IMR-90 (cell line): Measurements from ENCODE around the gene ABCA3. TPM values are rescaled to one million over a fixed set of nuclear protein-coding genes. Genes with fewer than 3 reads are reported as not detected.

Experiments used
- ATAC-seq: fragments of 200-7000 bp; cut with Tn5 transposase; 2 replicates; pipeline ENCODE4 v1.9.1; 2020; ENCODE audit warnings: low read depth, mild to moderate bottlenecking, moderate library complexity
- BruUV-seq: library from RNA; stranded (reverse); fragments of 400-500 nt; replicated peaks from 2 replicates; lab custom pipeline; 2021; lab: Mats Ljungman, UMichigan
- CTCF ChIA-PET: fragments of 300-600 bp; formaldehyde crosslinking; extraction: SDS; loops from one replicate; lab custom pipeline; 2021; ENCODE audit warnings: antibody characterized with exemption; lab: Yijun Ruan, JAX
- POLR2A ChIA-PET: fragments of 300-600 bp; sonication (Branson Sonifier 250); formaldehyde crosslinking; loops from one replicate; lab custom pipeline; 2022; ENCODE audit warnings: antibody characterized with exemption; ENCODE audit not compliant: unreplicated experiment; lab: Charles Lee
- DNase-seq: peaks from one replicate; pipeline ENCODE4 v3.0.0; 2013
- H2AFZ ChIP-seq: replicated peaks from 2 replicates; pipeline ENCODE3; 2013; ENCODE audit warnings: low read length, mild to moderate bottlenecking; ENCODE audit not compliant: poor library complexity
- H2AK5ac ChIP-seq: 2 replicates; pipeline ENCODE4 v1.6.1; 2013; ENCODE audit warnings: low read depth, low read length, inconsistent platforms
- H2AK9ac ChIP-seq: replicated peaks from 2 replicates; pipeline ENCODE3; 2013; ENCODE audit warnings: mild to moderate bottlenecking, low read depth, low read length, moderate library complexity; ENCODE audit not compliant: poor library complexity
- H2BK120ac ChIP-seq: 2 replicates; pipeline ENCODE4 v1.6.1; 2013; ENCODE audit warnings: low read depth, low read length, inconsistent platforms
- H2BK15ac ChIP-seq: 3 replicates; pipeline ENCODE4 v1.6.1; 2013; ENCODE audit warnings: low read depth, low read length, inconsistent platforms
- H2BK20ac ChIP-seq: 2 replicates; pipeline ENCODE4 v1.6.1; 2013; ENCODE audit warnings: low read depth, mild to moderate bottlenecking, inconsistent platforms, low read length, moderate library complexity
- H2BK5ac ChIP-seq: 2 replicates; pipeline ENCODE4 v1.6.1; 2013; ENCODE audit warnings: mild to moderate bottlenecking, low read depth, low read length, inconsistent platforms; ENCODE audit not compliant: poor library complexity, severe bottlenecking
- H3K14ac ChIP-seq: replicated peaks from 2 replicates; pipeline ENCODE4 v1.6.1; 2013; ENCODE audit warnings: low read depth, low read length, inconsistent platforms
- H3K18ac ChIP-seq: 2 replicates; pipeline ENCODE4 v1.6.1; 2013; ENCODE audit warnings: low read depth, low read length, control low read depth
- H3K23ac ChIP-seq: 2 replicates; pipeline ENCODE4 v1.6.1; 2013; ENCODE audit warnings: low read depth, low read length, inconsistent platforms
- H3K27ac ChIP-seq: 2 replicates; pipeline ENCODE4 v1.5.1; 2013; ENCODE audit warnings: mild to moderate bottlenecking, control low read depth, low read length; ENCODE audit not compliant: insufficient read depth
- H3K27me3 ChIP-seq: 2 replicates; pipeline ENCODE4 v1.6.1; 2013; ENCODE audit warnings: low read length; ENCODE audit not compliant: control insufficient read depth, insufficient read depth
- H3K36me3 ChIP-seq: 2 replicates; pipeline ENCODE4 v1.6.1; 2013; ENCODE audit warnings: low read length, mixed read lengths; ENCODE audit not compliant: control insufficient read depth, insufficient read depth
- H3K4ac ChIP-seq: 2 replicates; pipeline ENCODE4 v1.6.1; 2013; ENCODE audit warnings: low read depth, low read length, inconsistent platforms
- H3K4me1 ChIP-seq: 2 replicates; pipeline ENCODE4 v1.6.1; 2013; ENCODE audit warnings: low read length, mixed read lengths; ENCODE audit not compliant: control insufficient read depth, insufficient read depth
- H3K4me2 ChIP-seq: 2 replicates; pipeline ENCODE4 v1.6.1; 2013; ENCODE audit warnings: low read depth, mild to moderate bottlenecking, control low read depth, low read length, moderate library complexity
- H3K4me3 ChIP-seq: 2 replicates; pipeline ENCODE4 v1.5.1; 2013; ENCODE audit warnings: low read depth, mild to moderate bottlenecking, control low read depth, low read length, moderate library complexity; ENCODE audit not compliant: insufficient read depth
- H3K56ac ChIP-seq: 2 replicates; pipeline ENCODE4 v1.6.1; 2013; ENCODE audit warnings: low read length, inconsistent platforms; ENCODE audit not compliant: insufficient read depth; ENCODE audit errors: extremely low read depth
- H3K79me1 ChIP-seq, 2 experiments: 2 replicates each; pipeline ENCODE4 v1.6.1; 2013; ENCODE audit warnings: low read length in 2 of 2, inconsistent platforms in 1 of 2, low read depth in 1 of 2
- H3K9ac ChIP-seq: 2 replicates; pipeline ENCODE4 v1.6.1; 2013; ENCODE audit warnings: low read depth, low read length, control low read depth
- H3K9me1 ChIP-seq: 2 replicates; pipeline ENCODE4 v1.6.1; 2013; ENCODE audit warnings: low read length, inconsistent platforms; ENCODE audit not compliant: insufficient read depth
- H3K9me3 ChIP-seq: 2 replicates; pipeline ENCODE4 v1.6.1; 2013; ENCODE audit warnings: low read length; ENCODE audit not compliant: control insufficient read depth, insufficient read depth
- H4K20me1 ChIP-seq: 2 replicates; pipeline ENCODE4 v1.6.1; 2013; ENCODE audit warnings: low read length, inconsistent platforms; ENCODE audit not compliant: insufficient read depth
- H4K5ac ChIP-seq: 2 replicates; pipeline ENCODE4 v1.6.1; 2013; ENCODE audit warnings: mild to moderate bottlenecking, low read depth, low read length, control low read depth
- H4K8ac ChIP-seq, 2 experiments: 2 replicates each; pipeline ENCODE4 v1.6.1; 2013; ENCODE audit warnings: low read depth in 2 of 2, low read length in 2 of 2, control low read depth in 1 of 2, inconsistent platforms in 1 of 2
- H4K91ac ChIP-seq: 2 replicates; pipeline ENCODE4 v1.6.1; 2013; ENCODE audit warnings: low read depth, low read length, inconsistent platforms; ENCODE audit not compliant: insufficient read depth
- BHLHE40 ChIP-seq: fragments of 150-350 bp; IDR thresholded peaks from 2 replicates; pipeline ENCODE4 v1.6.1; 2016; ENCODE audit warnings: mild to moderate bottlenecking, low read depth, low read length
- CHD1 ChIP-seq: IDR thresholded peaks from 2 replicates; pipeline ENCODE4 v1.6.1; 2012; ENCODE audit warnings: low read depth, low read length, improper control_type of control experiment
- FOS ChIP-seq: fragments of 150-350 bp; IDR thresholded peaks from 2 replicates; pipeline ENCODE4 v1.6.1; 2016; ENCODE audit warnings: low read depth, low read length
- MAFK ChIP-seq: IDR thresholded peaks from 2 replicates; pipeline ENCODE4 v1.6.1; 2012; ENCODE audit warnings: low read depth, low read length, improper control_type of control experiment
- MAZ ChIP-seq: IDR thresholded peaks from 2 replicates; pipeline ENCODE4 v1.6.1; 2012; ENCODE audit warnings: low read depth, mild to moderate bottlenecking, low read length, improper control_type of control experiment, moderate library complexity, borderline replicate concordance
- MXI1 ChIP-seq: IDR thresholded peaks from 2 replicates; pipeline ENCODE4 v1.6.1; 2012; ENCODE audit warnings: low read depth, mild to moderate bottlenecking, low read length, moderate library complexity, borderline replicate concordance
- NFE2L2 ChIP-seq: fragments of 150-350 bp; IDR thresholded peaks from 2 replicates; pipeline ENCODE4 v1.6.1; 2016; ENCODE audit warnings: low read depth, mild to moderate bottlenecking, low read length
- POLR2A ChIP-seq: IDR thresholded peaks from 2 replicates; pipeline ENCODE4 v1.6.1; 2012; ENCODE audit warnings: mild to moderate bottlenecking, low read depth, low read length
- RAD21 ChIP-seq: IDR thresholded peaks from 2 replicates; pipeline ENCODE4 v1.6.1; 2012; ENCODE audit warnings: low read length, improper control_type of control experiment
- RCOR1 ChIP-seq: IDR thresholded peaks from 2 replicates; pipeline ENCODE4 v1.6.1; 2012; ENCODE audit warnings: mild to moderate bottlenecking, low read length, improper control_type of control experiment; ENCODE audit not compliant: insufficient replicate concordance
- RFX5 ChIP-seq: IDR thresholded peaks from 2 replicates; pipeline ENCODE4 v1.8.0; 2012; ENCODE audit warnings: low read depth, mild to moderate bottlenecking, low read length, moderate library complexity
- SMC3 ChIP-seq: fragments of 150-350 bp; IDR thresholded peaks from 2 replicates; pipeline ENCODE4 v1.6.1; 2016; ENCODE audit warnings: low read depth, mild to moderate bottlenecking, antibody characterized with exemption, low read length, moderate library complexity
- WGBS, 2 experiments: methylation state at CpG; one replicate each; pipeline versions ENCODE4 v1.1.5 to v1.1.7; 2013; ENCODE audit warnings: missing lambda C conversion rate in 2 of 2; ENCODE audit not compliant: insufficient read length in 1 of 2; ENCODE audit errors: extremely low coverage in 2 of 2; 5-methylcytosine and 5-hydroxymethylcytosine counted together
- dilution Hi-C: fragments of 300-500 bp; cut with HindIII; formaldehyde crosslinking; loops from one replicate; pipeline ENCODE4 v1.14.3; 2018; ENCODE audit warnings: low sequenced_read_pairs; ENCODE audit not compliant: unreplicated experiment
- in situ Hi-C: fragments of 300-500 bp; cut with MboI; formaldehyde crosslinking; loops from 3 replicates; pipeline ENCODE4 v1.14.3; 2019; ENCODE audit warnings: low sequenced_read_pairs, inconsistent platforms, mixed read lengths
- intact Hi-C: fragments of 100-400 bp; cut with micrococcal nuclease; formaldehyde crosslinking; loops from 2 replicates; pipeline ENCODE4 v1.10.0; 2022
- polyA plus RNA-seq, 3 experiments: library from polyadenylated mRNA; depleted of rRNA; stranded (reverse); fragments of >200 nt; gene quantifications; 2 replicates each; pipeline ENCODE4 v1.2.3, GENCODE V29; 2012; ENCODE audit warnings: low replicate concordance in 1 of 3
- total RNA-seq: library from RNA; depleted of rRNA; stranded (reverse); fragments of >200 nt; gene quantifications from 2 replicates; pipeline ENCODE4 v1.2.3, GENCODE V29; 2012
- TF ChIP-seq, protein P1 (sequence below): fragments of 150-350 bp; IDR thresholded peaks from 2 replicates; pipeline ENCODE4 v1.6.1; 2016; ENCODE audit warnings: low read depth, mild to moderate bottlenecking, low read length, moderate library complexity, borderline replicate concordance
- TF ChIP-seq, protein P2 (sequence below): conservative IDR thresholded peaks from 2 replicates; pipeline ENCODE4 v1.5.1; 2012; ENCODE audit warnings: mild to moderate bottlenecking, low read depth, low read length, improper control_type of control experiment

Gene ABCA3
- total and polyA plus RNA-seq, 2 of the 4 experiments (the other 2 are of a cell fraction): 0.18 to 0.22 TPM

DNA sequence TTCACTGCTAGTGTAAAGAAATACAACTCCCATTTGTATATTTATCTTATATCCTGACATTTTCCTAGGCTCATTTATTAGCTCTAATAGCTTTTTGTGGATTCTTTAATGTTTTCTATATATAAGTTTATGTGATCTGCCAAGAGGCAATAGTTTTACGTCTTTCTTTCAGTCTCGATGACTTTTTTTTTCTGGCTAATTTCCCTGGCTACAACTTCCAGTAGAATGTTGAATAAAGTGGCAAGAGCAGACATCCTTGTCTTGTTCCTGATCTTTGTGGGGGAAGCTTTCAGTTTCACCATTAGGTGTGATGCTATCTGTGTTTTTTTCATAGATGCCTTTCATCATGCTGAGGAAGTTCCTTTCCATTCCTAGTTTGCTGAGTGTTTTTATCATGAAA, 43.9 kb upstream of the ABCA3 start:
- no peak overlapping the region for H3K14ac ChIP-seq
- no peak for DNase-seq
- H3K56ac ChIP-seq: no peak overlapping the region
- no peak overlapping the region for H2BK20ac ChIP-seq
- H3K23ac ChIP-seq: no peak overlapping the region
- no TSS peak for BruUV-seq
- H4K5ac ChIP-seq: no peak overlapping the region
- 0 out of 2 replicates have a peak, but pooled peaks cover 3% of the 10 kb centered on the region for H3K4me1 ChIP-seq
- no peak overlapping the region for H4K8ac ChIP-seq
- peaks cover 12% of the 10 kb centered on the region for H3K27me3 ChIP-seq
- H2AK5ac ChIP-seq: no peak overlapping the region
- intact Hi-C loops (no loop called here), in situ Hi-C loops (loop anchor here (25.0 kb wide), 1 partner anchor 497 kb away; no protein-coding TSS in a partner anchor), dilution Hi-C loops (no loop called here)
- H4K20me1 ChIP-seq: no peaks in the 10 kb centered on the region
- H3K9me1 ChIP-seq: no peaks in the 10 kb centered on the region
- no peak overlapping the region for H2BK5ac ChIP-seq
- no peak overlapping the region for H2BK15ac ChIP-seq
- H3K9ac ChIP-seq: no peak overlapping the region
- CTCF ChIA-PET: no interaction called here
- no peaks in the 10 kb centered on the region for H3K36me3 ChIP-seq
- no peak overlapping the region for H3K4ac ChIP-seq
- H3K4me3 ChIP-seq: no peak overlapping the region
- no peak overlapping the region for H2AK9ac ChIP-seq
- no peak overlapping the region for H3K4me2 ChIP-seq
- H2AFZ ChIP-seq: no peak overlapping the region
- TF ChIP-seq RCOR1 (no peak), RAD21 (no peak), RFX5 (no peak), BHLHE40 (no peak), CHD1 (no peak), POLR2A (no peak), MAFK (no peak), FOS (no peak), NFE2L2 (no peak), SMC3 (no peak), MXI1 (no peak), MAZ (no peak)
- TF ChIP-seq, protein P1, sequence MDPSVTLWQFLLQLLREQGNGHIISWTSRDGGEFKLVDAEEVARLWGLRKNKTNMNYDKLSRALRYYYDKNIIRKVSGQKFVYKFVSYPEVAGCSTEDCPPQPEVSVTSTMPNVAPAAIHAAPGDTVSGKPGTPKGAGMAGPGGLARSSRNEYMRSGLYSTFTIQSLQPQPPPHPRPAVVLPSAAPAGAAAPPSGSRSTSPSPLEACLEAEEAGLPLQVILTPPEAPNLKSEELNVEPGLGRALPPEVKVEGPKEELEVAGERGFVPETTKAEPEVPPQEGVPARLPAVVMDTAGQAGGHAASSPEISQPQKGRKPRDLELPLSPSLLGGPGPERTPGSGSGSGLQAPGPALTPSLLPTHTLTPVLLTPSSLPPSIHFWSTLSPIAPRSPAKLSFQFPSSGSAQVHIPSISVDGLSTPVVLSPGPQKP: no peak
- TF ChIP-seq, protein P2, sequence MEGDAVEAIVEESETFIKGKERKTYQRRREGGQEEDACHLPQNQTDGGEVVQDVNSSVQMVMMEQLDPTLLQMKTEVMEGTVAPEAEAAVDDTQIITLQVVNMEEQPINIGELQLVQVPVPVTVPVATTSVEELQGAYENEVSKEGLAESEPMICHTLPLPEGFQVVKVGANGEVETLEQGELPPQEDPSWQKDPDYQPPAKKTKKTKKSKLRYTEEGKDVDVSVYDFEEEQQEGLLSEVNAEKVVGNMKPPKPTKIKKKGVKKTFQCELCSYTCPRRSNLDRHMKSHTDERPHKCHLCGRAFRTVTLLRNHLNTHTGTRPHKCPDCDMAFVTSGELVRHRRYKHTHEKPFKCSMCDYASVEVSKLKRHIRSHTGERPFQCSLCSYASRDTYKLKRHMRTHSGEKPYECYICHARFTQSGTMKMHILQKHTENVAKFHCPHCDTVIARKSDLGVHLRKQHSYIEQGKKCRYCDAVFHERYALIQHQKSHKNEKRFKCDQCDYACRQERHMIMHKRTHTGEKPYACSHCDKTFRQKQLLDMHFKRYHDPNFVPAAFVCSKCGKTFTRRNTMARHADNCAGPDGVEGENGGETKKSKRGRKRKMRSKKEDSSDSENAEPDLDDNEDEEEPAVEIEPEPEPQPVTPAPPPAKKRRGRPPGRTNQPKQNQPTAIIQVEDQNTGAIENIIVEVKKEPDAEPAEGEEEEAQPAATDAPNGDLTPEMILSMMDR: no peak
- no peak overlapping the region for H3K18ac ChIP-seq
- H2BK120ac ChIP-seq: no peak overlapping the region
- no peak for ATAC-seq
- H4K91ac ChIP-seq: no peak overlapping the region
- POLR2A ChIA-PET: no interaction called here
- peaks cover 5% of the 10 kb centered on the region; the same call in 1 of the 2 replicates for H3K9me3 ChIP-seq
- H3K79me1 ChIP-seq: no peaks in the 10 kb centered on the region
- no CpG with 5 or more reads among the region's 2 CpGs for WGBS, 2 experiments
- H3K27ac ChIP-seq: no peak overlapping the region
